Measurements from ENCODE around the gene SLX4IP. TPM values are rescaled to one million over a fixed set of nuclear protein-coding genes. Genes with fewer than 3 reads are reported as not detected.
A peak's percentile ranks its signal among the peaks of the same experiment; 100 is the strongest.

The SLX4IP gene
- total and polyA plus RNA-seq, 2 of the 13 experiments (the other 11 are each of a cell fraction or from before 2014, with no cell fraction given): 3.6 to 7.3 TPM

- under 1% methylated on average over 64 of the region's 73 CpGs for WGBS (ENCODE audit: low lambda C conversion rate)
- peak overlapping the region; percentile 96 for H3K4me2 ChIP-seq (ENCODE audit: low read depth, low read length)
- H4K20me1 ChIP-seq (ENCODE audit: insufficient read depth, low read length): peaks cover 27% of the 10 kb centered on the region
- H3K9me3 ChIP-seq (ENCODE audit: low read length): no peaks in the 10 kb centered on the region
- FAIRE-seq (no peak), ATAC-seq (peak; percentile 4), DNase-seq (ENCODE audit: low spot score) (no peak)
- no peaks in the 10 kb centered on the region; a peak in 1 of 5 replicates for H3K27me3 ChIP-seq (ENCODE audit: control insufficient read depth in 1 of 2, insufficient read depth in 2 of 2, low read length in 2 of 2)
- CTCF ChIA-PET (ENCODE audit: low intra/inter-chr PET ratio, low total read pairs): interaction anchor here (0.6 kb wide), 1 partner anchor 348 kb away, joined by 3 read pairs; no protein-coding TSS in a partner anchor
- H3K27ac ChIP-seq (ENCODE audit: extremely low read length, insufficient read depth, low read length): peak overlapping the region; percentile 89
- in situ Hi-C loops (cut with HindIII; ENCODE audit: extremely low pct_ligation_motif_present, low pct_unique_long_range_greater_than_20kb) (loop anchor here (5.0 kb wide), 2 partner anchors 534 to 869 kb away; no protein-coding TSS in a partner anchor), intact Hi-C loops (cut with micrococcal nuclease; ENCODE audit: unreplicated experiment) (loop anchor here (2.0 to 10.0 kb wide), 4 partner anchors 21 to 871 kb away; no protein-coding TSS in a partner anchor)
- no peak overlapping the region for H2AFZ ChIP-seq (ENCODE audit: low read length)
- H3K79me2 ChIP-seq (ENCODE audit: insufficient read depth, low read length): peaks cover 55% of the 10 kb centered on the region
- H3K9ac ChIP-seq (ENCODE audit: insufficient read depth, low read depth, low read length): peak overlapping the region; percentile 95
- TSS peak; percentile 75 for BruUV-seq (replicated peaks)
- H3K4me3 ChIP-seq (replicated peaks in 1 of 3; ENCODE audit: insufficient read depth in 1 of 3, low read depth in 2 of 3, low read length in 3 of 3): peak overlapping the region; percentile 85 to 94 (median 91)
- peaks cover 9 to 11% of the 10 kb centered on the region in 2 experiments for H3K36me3 ChIP-seq (replicated peaks in 1 of 2; ENCODE audit: control insufficient read depth in 1 of 2, insufficient read depth in 2 of 2, low read length in 2 of 2)
- POLR2A ChIA-PET: interaction anchor here (0.6 to 5.6 kb wide), 26 partner anchors 9 to 302 kb away, joined by 3 to 104 read pairs (median 7); partner anchors contain the start of genes MKKS and SLX4IP
- peaks cover 45% of the 10 kb centered on the region for H3K4me1 ChIP-seq (ENCODE audit: insufficient read depth, low read length)
- TF ChIP-seq ZNF282 (IDR thresholded peaks at IDR 0.05; ENCODE audit: partially characterized antibody) (no peak), ZNF333 (CRISPR knock-in tag; IDR thresholded peaks at IDR 0.05; ENCODE audit: borderline replicate concordance) (no peak), HNRNPL (IDR thresholded peaks at IDR 0.05; ENCODE audit: low read depth, low read length) (no peak), WIZ (CRISPR knock-in tag; IDR thresholded peaks at IDR 0.05) (no peak), KLF6 (CRISPR knock-in tag; IDR thresholded peaks at IDR 0.05) (no peak), ZNF343 (CRISPR knock-in tag; IDR thresholded peaks at IDR 0.05) (no peak; the same call in 1 of the 2 replicates), ZNF121 (CRISPR knock-in tag; IDR thresholded peaks at IDR 0.05) (no peak; the same call in 1 of the 2 replicates), DMTF1 (CRISPR knock-in tag; IDR thresholded peaks at IDR 0.05) (no peak), AKNA (CRISPR knock-in tag; IDR thresholded peaks at IDR 0.05; ENCODE audit: borderline replicate concordance) (0 out of 2 replicates have a peak, but pooled peaks have one; percentile 10), ZNF790 (CRISPR knock-in tag; IDR thresholded peaks at IDR 0.05; ENCODE audit: borderline replicate concordance) (peak; percentile 52; the same call in 1 of the 2 replicates), ATM (IDR thresholded peaks at IDR 0.05; ENCODE audit: borderline replicate concordance) (no peak), PCBP2 (optimal IDR thresholded peaks at IDR 0.05; ENCODE audit: low read depth, low read length, poor library complexity, severe bottlenecking) (no peak), BHLHE40 (IDR thresholded peaks at IDR 0.05; ENCODE audit: low read length) (no peak; the same call in 1 of the 2 replicates), RARG (CRISPR knock-in tag; IDR thresholded peaks at IDR 0.05; ENCODE audit: low read depth) (no peak), GLMP (CRISPR knock-in tag; IDR thresholded peaks at IDR 0.05; ENCODE audit: borderline replicate concordance) (no peak), DMAP1 (CRISPR knock-in tag; IDR thresholded peaks at IDR 0.05) (no peak)
Measured at GRCh38 chr20:10673176-10673841, 238.2 kb downstream of the SLX4IP start.
